ENCODE measurements around the gene ANXA8L1.
"Not testable (repeated sequence)": the region's sequence is repeated elsewhere in the genome, so short reads cannot be mapped to it uniquely, and the experiment has no call there.

DNA sequence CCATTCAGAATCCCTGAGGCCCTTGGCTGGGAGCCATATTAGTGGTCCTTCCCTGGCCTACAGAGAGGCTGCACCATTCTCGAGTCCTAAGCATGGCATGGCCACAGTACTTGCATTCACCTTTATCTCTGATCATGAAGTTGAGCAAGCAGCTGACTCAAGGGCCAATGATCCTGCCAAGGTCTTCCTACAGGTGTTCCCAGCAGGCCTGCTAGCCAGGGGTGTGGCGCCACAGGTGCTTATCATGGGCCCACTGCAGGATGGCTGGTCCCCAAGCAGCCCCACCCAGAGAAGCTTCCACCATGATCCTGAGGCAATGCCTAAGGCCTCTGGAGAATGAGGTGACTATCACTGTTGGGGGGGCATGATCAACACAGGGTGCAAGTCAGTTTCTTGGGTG is 48.0 kb downstream of the ANXA8L1 start:
- TF ChIP-seq, protein P1, sequence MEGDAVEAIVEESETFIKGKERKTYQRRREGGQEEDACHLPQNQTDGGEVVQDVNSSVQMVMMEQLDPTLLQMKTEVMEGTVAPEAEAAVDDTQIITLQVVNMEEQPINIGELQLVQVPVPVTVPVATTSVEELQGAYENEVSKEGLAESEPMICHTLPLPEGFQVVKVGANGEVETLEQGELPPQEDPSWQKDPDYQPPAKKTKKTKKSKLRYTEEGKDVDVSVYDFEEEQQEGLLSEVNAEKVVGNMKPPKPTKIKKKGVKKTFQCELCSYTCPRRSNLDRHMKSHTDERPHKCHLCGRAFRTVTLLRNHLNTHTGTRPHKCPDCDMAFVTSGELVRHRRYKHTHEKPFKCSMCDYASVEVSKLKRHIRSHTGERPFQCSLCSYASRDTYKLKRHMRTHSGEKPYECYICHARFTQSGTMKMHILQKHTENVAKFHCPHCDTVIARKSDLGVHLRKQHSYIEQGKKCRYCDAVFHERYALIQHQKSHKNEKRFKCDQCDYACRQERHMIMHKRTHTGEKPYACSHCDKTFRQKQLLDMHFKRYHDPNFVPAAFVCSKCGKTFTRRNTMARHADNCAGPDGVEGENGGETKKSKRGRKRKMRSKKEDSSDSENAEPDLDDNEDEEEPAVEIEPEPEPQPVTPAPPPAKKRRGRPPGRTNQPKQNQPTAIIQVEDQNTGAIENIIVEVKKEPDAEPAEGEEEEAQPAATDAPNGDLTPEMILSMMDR (IDR thresholded peaks at IDR 0.05) = not testable (repeated sequence)
- TF ChIP-seq POLR2A (IDR thresholded peaks at IDR 0.05) = not testable (repeated sequence)

Measured in sigmoid colon (tissue), 3 donors.